AG20443 (cell line): ENCODE measurements around the gene LRGUK.

Experiments used
- DNase-seq: peaks from one replicate; pipeline ENCODE4 v3.0.0; 2012; ENCODE audit warnings: low spot score, mixed read lengths

LRGUK gene

GRCh38 chr7:134302120-134302519 lies 175.0 kb downstream of the LRGUK start:
- no peak for DNase-seq

- no peak for DNase-seq
Measured at GRCh38 chr7:134307320-134307719, 180.2 kb downstream of the LRGUK start.

- DNase-seq: no peak
Measured at GRCh38 chr7:134308548-134308947, 181.4 kb downstream of the LRGUK start.

GRCh38 chr7:134311807-134312206 lies 184.7 kb downstream of the LRGUK start:
- no peak for DNase-seq

GRCh38 chr7:134312717-134313116 lies 185.6 kb downstream of the LRGUK start:
- DNase-seq: no peak

- no peak for DNase-seq
Measured at GRCh38 chr7:134313543-134313942, 186.4 kb downstream of the LRGUK start.
